GM18867 (cell line): ENCODE results near the gene WNT6.
"Not testable (repeated sequence)": the region's sequence is repeated elsewhere in the genome, so short reads cannot be mapped to it uniquely, and the experiment has no call there.

Experiments used
- ATAC-seq: cut with Tn5 transposase; IDR thresholded peaks from one replicate; pipeline ENCODE4 v1.9.1; 2021; ENCODE audit warnings: mild to moderate bottlenecking, moderate library complexity; ENCODE audit not compliant: unreplicated experiment

The WNT6 gene

DNA sequence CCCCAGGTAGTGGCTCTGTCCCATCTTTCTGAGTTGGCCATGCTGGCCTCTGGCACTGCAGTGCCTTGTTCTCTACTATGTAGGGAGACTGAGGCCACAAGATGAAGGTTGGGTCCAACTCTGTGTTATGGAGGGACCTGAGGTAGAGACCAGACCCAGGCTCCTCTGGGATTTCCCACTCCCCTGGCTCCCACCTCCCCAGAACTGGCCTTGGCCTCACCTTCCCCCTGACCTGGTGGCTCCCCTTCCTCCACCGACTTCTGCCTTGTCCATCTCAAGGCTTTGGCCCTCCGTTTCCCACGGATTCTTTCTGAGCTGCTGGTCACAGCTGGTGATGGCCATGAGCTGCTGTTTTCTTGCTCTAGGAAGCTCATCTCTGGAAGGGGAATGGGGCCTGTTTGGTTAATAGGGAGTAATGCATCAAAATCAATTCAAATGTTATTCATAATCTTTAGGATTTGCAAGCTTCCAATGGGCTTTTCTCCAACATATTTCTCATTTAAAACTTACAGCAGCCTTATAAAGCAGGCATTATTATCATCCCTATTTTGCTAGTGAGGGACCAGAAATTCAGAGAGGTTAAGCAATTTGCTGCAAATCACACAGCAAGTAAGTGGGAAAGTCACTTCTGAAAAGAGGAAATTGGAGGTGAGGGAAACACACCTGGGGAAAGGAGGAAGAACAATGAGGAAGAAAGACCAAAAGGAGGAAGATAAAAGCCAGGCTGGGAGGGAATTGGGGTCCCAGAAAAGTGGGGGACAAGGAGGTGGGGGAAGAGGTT lies 28.9 kb upstream of the WNT6 start:
- ATAC-seq = no peak

DNA sequence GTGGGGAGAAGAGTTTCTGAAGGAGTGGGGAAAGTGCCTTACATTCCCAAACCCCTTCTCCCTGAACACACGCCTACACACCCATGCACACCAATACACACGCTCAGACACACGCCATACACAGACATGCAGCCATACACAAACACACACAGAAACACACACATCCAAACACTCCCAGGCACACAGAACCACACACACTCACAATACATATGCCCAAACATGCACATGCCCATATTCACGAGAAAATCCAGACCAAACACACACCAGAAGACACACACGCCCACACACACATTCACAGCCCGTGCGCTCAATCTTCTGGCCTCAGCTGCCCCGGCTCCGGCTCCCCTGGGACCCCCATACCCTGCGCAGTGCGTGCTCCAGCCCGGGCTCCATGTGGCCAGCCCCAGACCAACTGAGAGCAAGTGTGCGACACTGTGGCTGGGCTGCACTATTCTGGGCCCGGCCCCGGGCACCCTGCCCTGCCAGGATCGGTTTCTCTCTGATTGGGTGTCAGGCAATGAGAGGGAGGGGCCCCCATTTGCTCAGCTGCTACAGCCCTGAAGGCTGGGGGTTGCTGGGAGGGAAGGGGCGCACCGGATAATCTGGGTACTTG lies 28.1 kb upstream of the WNT6 start, which contains the start of gene PRKAG3:
Gene PRKAG3 (minus strand): TSS at position 426 of the 613 bp plus-strand sequence.
- no peak for ATAC-seq

DNA sequence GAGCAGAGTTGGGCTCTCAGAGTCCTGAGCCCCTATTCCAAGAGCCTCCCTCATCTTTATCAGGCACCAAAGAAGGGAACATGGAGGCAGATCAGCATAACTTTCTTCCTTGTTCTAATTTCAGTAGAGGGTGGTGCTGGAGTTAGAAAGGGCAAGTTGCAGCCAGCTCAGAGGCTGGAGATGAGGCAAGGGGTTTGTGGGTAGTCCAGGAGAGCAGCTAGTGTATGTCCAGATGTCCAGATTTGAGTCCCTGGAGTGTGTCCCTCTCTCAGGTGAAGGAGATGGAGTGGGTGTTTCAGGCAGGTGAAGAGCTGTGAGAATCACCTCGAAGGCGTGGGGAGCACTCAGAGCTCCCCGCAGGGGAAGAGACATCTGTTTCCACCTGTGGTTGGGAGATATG lies 27.5 kb upstream of the WNT6 start:
- ATAC-seq = no peak

DNA sequence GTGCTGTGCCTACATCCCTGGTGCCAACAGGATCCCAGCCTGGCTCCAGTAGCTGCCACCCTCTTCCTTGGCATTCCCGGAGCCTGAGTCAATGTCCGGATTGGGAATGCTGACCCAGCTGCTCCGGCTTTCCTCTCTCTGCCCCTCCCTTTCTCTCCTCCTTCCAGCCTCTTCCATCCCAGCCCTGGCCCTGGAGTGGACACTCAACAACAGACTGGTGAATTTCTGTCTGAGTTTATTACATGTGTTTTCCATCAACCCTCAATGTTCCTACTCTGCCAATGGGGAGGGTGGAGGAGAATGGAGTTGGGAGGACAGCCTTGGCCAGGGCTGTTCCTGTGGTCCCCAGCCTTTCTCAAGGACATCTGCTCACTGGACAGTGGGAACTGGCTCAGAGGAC lies 27.1 kb upstream of the WNT6 start:
- no peak for ATAC-seq

DNA sequence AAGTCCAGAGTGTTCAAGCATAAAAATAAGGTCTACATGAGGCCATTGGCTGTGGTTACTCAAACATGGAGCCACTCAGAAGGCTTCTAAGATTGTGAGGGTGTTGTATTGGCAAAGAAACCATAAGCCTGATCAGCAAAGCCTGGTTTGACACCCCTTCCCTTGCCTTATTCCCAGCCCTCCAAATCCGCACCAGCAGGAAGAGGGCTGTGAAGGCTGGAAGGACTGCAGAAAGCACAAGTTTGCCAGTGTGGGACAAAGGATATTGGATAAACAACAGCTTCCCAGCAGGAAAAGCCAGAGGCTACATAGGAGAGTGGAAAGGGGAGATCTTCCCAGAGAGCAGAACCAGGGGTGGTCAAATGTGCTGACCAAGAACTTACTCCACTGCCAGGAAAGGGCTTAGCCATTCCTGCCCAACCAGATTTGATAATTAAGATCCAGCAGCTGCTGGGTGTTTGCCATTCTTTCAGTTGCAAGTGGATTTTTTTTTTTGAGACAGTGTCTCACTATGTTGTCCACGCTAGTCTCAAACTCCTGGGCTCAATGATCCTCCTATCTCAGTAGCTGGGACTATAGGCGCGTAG lies 26.5 kb upstream of the WNT6 start:
- no peak for ATAC-seq

DNA sequence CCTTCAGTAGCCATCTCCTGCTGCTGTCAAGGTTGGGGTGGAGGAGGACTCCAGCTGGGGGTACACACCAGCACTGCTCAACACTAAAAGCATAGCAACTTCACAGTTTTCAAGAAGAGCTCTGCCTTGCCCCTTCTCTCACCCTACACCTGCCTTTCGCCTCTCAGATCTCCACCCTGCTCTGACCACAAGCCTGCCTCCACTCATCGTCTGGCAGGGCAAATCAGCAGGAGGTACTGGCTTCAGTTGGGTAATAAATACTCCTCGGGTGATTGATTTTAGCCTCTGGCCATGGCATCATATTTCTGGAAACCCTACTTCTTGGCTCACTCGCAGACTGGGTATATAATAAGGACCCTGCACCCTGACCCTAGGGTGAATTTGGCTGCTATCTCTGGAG lies 24.9 kb upstream of the WNT6 start:
- no peak for ATAC-seq

DNA sequence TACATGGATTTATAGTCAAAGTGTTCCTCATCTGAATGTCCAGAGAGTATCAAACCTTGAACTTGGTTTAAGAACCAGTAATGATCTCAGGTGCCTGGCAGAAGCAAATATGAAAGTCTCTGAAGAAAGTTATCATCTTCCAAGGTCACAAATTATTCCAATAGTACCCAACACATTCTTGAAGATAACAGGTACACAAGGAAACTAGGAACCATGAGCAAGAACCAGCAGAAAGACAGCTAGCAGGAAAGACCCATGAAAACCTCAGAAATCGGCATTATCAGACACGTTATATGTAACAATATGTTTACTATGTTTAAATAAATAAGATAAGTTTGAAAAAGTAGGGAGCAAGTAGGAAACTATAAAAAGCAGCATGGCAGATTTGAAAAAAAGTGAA lies 22.1 kb upstream of the WNT6 start:
- no peak for ATAC-seq

DNA sequence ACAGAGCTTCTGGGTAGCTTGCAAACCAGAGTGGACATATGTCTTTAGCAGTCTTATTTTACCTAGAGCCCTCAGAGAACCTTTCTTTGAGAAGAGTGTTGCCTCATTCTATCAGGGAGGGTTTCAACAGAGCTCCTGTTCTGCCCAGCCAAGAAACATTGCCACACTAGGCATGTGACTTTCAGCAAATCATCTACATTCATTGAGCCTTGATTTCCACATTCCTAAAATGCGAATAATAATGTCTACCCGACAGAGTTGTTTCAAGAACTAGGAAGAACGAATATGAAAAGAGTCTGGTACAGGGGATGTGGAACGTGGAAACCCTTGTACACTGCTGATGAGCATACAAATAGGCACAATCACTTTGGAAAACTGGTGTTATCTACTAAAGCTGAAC lies 20.2 kb upstream of the WNT6 start:
- no peak for ATAC-seq

DNA sequence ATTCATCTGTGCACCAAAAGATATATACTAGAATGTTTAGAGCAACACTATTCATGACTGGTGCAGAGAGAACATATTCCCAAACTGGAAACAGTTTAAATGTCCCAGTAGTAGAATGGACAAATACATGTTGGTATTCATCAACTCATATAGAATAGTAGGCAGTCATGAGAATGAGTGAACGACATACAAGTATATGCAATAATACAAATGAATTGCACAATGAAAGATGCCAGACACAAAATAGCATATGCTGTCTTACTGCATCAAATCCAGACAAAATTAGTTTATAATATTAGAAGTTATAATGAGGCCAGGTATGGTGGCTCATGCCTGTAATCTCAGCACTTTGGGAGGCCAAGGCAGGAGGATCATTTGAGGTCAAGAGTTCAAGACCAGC lies 19.7 kb upstream of the WNT6 start:
- no peak for ATAC-seq

DNA sequence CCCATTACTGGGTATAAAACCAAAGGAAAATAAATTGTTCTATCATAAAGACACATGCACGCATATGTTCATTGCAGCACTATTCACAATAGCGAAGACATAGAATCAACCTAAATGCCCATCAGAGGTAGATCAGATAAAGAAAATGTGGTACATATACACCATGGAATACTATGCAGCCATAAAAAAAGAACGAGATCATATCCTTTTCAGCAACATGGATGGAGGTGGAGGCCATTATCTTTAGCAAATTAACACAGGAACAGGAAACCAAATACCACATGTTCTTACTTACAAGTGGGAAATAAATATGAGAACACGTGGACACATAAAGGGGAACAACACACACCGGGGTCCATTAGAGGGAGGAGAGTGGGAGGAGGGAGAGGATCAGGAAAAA lies 15.3 kb upstream of the WNT6 start:
- ATAC-seq = not testable (repeated sequence)

DNA sequence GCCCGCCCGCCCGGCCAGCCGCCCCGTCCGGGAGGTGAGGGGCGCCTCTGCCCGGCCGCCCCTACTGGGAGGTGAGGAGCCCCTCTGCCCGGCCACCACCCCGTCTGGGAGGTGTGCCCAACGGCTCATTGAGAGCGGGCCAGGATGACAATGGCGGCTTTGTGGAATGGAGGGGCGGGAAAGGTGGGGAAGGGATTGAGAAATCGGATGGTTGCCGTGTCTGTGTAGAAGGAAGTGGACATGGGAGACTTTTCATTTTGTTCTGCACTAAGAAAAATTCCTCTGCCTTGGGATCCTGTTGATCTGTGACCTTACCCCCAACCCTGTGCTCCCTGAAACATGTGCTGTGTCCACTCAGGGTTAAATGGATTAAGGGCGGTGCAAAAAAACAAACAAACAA lies 12.6 kb upstream of the WNT6 start:
- ATAC-seq = not testable (repeated sequence)

DNA sequence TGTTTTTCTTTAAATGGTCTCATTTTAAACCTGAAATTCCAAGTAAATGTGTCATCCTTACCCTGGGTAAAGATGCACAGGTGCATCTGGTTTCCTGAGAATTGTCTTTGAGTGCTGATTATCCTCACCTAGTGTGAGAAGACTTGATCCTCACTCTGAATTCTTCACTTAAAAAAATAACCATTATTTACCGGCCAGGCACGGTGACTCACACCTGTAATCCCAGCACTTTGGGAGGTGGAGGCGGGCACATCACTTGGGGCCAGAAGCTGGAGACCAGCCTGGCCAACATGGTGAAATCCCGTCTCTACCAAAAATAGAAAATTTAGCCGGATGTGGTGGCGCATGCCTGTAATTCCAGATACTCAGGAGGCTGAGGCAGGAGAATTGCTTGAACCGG lies 9.9 kb upstream of the WNT6 start:
- ATAC-seq = no peak

DNA sequence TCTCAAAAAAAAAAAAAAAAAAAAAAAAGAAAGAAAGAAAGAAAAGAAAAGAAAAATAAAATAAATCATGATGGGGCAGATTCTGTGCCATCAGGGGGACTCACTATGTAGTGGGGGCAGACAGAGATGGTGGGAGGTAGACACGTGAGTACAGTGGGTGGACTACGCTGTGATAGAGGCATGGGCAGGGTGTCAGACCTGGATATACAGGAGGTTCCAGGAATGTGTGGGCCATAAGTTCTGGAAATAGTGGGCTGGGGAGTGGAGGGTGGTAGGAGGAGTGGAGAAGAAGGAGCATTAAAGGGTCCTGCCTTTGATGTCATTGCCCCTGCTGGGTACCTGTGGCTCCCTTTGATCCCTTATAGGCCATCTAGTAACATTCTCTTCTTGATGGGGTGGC lies 8.8 kb upstream of the WNT6 start:
- ATAC-seq = no peak

DNA sequence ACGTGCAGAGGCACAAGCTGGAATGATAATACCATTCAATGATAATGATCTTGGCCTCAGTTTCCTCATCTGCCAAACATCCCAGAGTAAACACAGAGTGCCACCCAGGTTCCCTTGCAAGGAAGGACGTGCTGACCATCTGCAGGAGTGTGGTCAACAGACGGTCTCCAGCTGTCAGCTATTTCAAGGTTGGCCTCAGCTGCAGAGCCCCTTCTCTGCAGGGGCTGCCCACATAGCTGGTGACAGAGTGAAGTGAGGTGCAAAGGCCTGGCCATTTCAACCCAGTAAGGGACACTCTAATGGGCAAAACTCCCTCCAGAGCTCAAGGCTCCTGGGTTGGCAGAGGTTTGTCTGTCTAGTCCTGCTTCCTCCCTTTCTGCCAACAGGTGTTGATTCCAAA lies 8.3 kb upstream of the WNT6 start:
- ATAC-seq = no peak

DNA sequence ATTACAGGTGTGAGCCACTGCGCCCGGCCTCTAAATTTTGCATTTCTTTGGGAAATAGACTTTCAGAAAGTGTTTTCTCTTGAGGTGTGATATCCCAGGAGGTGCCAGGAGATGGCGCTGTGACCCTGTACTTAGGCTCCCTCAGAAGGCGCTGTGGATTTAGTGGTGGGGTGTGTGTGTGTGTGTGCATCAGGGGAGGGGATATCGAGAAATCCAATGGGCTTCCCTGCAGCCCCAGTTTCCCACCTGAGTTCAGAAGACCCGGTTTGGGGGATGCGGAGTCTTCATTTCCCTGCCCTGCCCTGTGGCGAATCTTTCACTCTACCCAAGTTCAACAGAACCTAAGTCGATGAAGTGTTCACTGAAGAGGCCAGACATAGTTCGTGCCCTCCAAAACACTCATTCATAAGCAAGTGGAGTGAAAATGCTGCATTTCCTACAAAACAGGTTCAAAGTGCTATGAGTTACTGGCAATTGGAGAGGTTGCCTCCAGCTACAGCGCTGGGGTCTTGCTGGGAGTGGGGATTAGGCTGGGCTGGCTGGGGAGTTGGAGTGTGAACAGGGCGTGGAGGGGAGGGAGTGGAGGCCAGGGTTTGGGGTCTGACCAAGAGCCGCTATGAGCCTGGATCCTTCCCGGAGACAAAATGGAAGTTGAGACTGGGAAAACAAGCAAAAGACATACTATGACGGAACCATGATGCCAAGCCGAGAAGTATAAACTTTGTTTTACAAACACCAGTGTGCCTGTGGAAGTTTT lies 6.5 kb upstream of the WNT6 start:
- ATAC-seq = no peak

DNA sequence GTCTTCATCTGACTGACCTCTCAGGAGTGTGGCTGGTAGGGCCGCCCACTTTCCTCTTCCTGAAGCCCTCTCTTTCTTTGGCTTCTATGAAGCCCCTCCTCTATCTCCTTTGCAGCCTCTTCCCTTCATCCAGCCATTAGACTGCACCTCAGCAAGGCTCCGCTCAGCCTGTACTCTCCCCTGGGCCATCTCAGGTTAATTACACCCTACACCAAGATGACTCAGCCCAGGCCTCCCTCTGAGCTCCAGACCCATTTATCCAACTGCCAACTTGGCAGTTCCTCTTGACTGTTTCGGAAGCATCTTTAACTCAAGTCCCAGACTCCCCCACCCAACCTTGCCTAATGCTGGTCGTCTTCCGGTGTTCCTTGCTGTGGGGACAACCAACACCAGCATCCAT lies 5.8 kb upstream of the WNT6 start:
- ATAC-seq = no peak

DNA sequence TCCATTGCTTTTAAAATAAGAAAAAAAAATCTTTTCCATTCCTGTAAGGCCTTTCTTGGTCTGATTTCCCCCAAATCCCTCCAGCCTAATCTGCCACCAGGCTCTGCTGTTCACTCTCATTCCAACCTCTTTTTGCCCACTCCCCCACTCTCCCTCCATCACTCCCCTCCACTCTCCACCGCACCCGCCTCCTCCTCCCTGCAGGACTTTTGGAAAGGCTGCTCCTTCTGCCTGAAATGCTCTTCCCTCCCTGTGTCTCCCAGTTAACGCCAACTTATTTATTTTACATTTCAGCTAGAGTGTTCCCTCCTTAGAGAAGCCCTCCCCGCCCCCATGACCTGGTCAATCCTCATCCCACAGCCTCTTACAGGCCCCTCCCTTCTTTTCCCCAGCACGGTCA lies 4.7 kb upstream of the WNT6 start:
- no peak for ATAC-seq

DNA sequence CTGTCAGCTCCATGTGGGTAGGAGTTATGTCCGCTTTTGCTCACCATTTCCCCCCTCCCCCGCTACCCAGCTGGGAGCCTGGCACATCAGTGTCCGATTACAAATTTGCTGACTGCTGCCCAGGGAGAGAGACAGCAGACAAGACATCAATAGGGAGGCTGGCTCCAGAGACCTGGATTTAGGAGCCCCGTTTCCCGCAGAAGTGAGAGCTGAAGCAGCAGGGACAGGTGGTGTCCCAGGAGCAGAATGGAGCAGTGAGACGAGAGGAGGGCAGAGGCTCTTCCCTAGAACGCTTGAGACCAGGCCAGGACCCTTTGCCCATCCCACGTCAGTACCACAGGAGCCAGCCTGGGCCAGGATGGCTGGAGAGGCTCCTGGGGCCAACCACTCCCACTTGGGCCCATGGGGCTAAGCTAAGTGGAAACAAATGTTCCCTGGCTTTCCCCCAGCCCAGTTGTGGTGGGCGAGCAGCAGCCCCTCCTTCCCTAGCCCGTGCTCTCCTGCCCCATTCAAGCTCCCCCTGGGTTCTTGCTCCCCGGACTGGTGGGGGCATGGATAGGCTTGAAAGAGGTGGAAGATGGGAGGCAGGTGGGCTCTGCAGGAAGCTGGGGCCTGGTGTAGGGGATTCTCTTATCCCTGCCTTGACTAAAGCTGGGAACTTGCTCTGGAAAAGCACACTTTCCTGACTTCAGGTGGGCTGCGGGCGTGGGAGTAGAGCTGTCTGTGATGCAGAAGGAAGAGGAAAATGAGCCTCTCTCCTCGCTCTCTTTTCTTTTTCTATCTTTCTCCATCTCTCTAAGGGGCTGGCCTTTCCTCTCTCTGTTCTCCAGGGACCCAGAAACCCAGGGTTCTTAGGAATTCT lies 4.1 kb upstream of the WNT6 start:
- no peak for ATAC-seq

DNA sequence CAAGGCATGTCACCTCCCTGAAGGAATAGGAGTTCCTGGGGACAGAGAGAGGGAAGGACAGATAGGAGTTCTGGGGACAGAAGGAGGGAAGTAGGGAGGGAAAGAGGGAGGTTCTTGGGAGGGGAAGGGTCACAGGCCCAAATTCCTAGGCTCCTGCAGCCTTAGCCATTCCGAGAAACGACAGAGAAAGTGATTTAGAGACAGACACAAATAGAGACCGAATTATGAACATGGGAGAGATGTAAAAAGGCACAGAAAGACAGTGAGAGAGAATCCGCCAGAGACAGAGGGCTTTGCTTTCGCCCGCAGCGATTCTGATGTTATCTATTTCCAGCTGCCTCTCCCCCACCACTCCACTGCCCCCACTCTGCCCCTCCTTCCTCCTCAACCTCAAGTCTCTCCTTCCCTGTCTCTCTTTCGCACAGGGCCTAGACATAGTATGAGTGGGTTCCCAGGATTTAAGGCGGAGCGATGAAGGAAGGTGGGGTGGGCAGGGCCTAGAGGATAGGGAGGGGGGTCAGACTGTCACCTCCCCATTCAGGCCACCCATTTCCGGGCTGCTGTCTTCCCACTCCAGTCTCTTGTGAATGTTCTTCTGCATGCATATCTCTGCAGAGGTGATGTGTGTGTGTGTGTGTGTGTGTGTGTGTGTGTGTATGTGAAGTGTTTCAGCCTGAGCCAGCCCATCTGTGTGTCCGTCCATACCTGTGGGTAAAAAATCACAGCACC lies 3.3 kb upstream of the WNT6 start:
- no peak for ATAC-seq

DNA sequence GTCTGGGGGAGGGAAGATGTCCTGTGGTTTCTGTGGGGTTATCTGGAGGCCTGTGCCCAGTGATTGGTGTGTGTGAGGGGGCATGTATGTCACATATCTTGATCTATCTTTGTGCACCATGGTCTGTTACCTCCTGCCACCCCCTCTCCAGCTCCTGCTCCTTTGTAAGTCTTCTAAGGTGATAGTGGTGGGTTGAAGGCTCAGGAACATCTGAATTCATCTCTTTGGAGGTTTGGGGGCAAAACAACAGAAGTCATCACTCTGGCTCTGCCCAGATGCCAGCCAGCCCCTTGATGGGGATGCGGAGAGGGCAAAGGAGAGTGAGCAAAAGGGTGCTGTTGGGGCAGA lies 2.7 kb upstream of the WNT6 start:
- no peak for ATAC-seq
